Upper lobe of left lung (tissue), 6 donors: Measurements from ENCODE around the gene CEBPB. TPM values are rescaled to one million over a fixed set of nuclear protein-coding genes. Genes with fewer than 3 reads are reported as not detected.
"Not testable (repeated sequence)": the region's sequence is repeated elsewhere in the genome, so short reads cannot be mapped to it uniquely, and the experiment has no call there.

Experiments
- ATAC-seq, 2 donors: fragments of 200-7000 bp; cut with Tn5 transposase; one replicate each; pipeline ENCODE4 v1.9.1; 2022; ENCODE audit warnings: mild to moderate bottlenecking in 2 of 2, moderate library complexity in 2 of 2; ENCODE audit not compliant: low FRiP score in 2 of 2
- DNase-seq, 2 donors: peaks; one replicate each; pipeline ENCODE4 v3.0.0-alpha.2; 2019 to 2020
- H3K27ac ChIP-seq, 4 donors: fragments of 200-600 bp; sonication (generic); one replicate each; pipeline ENCODE4 v1.5.1; 2016 to 2019
- H3K27me3 ChIP-seq, 4 donors: fragments of 200-600 bp; sonication (generic); one replicate each; pipeline ENCODE4 v1.5.1; 2017 to 2019
- H3K36me3 ChIP-seq, 4 donors: fragments of 200-600 bp; sonication (generic); one replicate each; pipeline ENCODE4 v1.5.1; 2016 to 2019
- H3K4me1 ChIP-seq, 4 donors: fragments of 200-600 bp; sonication (generic); one replicate each; pipeline ENCODE4 v1.5.1; 2018 to 2019
- H3K4me3 ChIP-seq, 4 donors: fragments of 200-600 bp; sonication (generic); one replicate each; pipeline ENCODE4 v1.5.1; 2017 to 2019; ENCODE audit warnings: mild to moderate bottlenecking in 2 of 4, moderate library complexity in 1 of 4
- H3K9me3 ChIP-seq, 4 donors: fragments of 200-600 bp; sonication (generic); one replicate each; pipeline ENCODE4 v1.5.1; 2018 to 2019
- CTCF ChIP-seq, 6 experiments: fragments of 450-650 bp in 4 of 6; fragments of 200-600 bp in 2 of 6; sonication (generic) in 2 of 6; IDR thresholded peaks; one replicate each; pipeline ENCODE4 v1.5.1; 2016 to 2019; ENCODE audit warnings: antibody characterized with exemption in 6 of 6
- EP300 ChIP-seq, 4 donors: sonication (generic); formaldehyde crosslinking; IDR thresholded peaks; one replicate each; pipeline ENCODE4 v1.5.1; 2017; ENCODE audit warnings: antibody characterized with exemption in 4 of 4, control low read depth in 2 of 4
- POLR2A ChIP-seq, 4 donors: fragments of 450-650 bp; IDR thresholded peaks; one replicate each; pipeline ENCODE4 v1.5.1; 2016 to 2017; ENCODE audit warnings: antibody characterized with exemption in 4 of 4, mild to moderate bottlenecking in 2 of 4
- POLR2AphosphoS5 ChIP-seq, 2 donors: sonication (generic); formaldehyde crosslinking; IDR thresholded peaks; one replicate each; pipeline ENCODE4 v1.5.1; 2017; ENCODE audit warnings: antibody characterized with exemption in 2 of 2
- WGBS, 2 donors: methylation state at CpG; one replicate each; pipeline ENCODE4 v1.1.5; 2017 to 2018; 5-methylcytosine and 5-hydroxymethylcytosine counted together
- total RNA-seq, 6 donors: library from RNA; depleted of rRNA in 4 of 6; stranded (reverse); fragments of >200 nt in 4 of 6; gene quantifications; one replicate each; pipeline versions ENCODE4 v1.1.0 to v1.2.1, GENCODE V29; 2016 to 2021
- donor health status: DM: no; HTN: no; CAD: no; lungs with moderate emphysema.
- donor health status: DM: no; HTN: yes; CAD: no; lungs with severe emphysema.

Gene CEBPB
- total RNA-seq, 6 donors from 2014 or later, result 161 to 411 (median 292) TPM

- no peak for ATAC-seq
- Histone ChIP-seq H3K9me3 (no peaks in the 10 kb centered on the region), H3K27me3 (no peaks in the 10 kb centered on the region), H3K27ac (no peak overlapping the region), H3K4me3 (no peak overlapping the region), H3K36me3 (no peaks in the 10 kb centered on the region), H3K4me1 (peaks cover 0 to 5% (median 0%) of the 10 kb centered on the region in 4 donors)
- 92 to 98% methylated on average over 3 to 5 of the region's 5 CpGs for WGBS, 2 donors
- no peak for DNase-seq
- TF ChIP-seq POLR2AphosphoS5 (IDR thresholded peaks at IDR 0.05), result no peak
- no peak for TF ChIP-seq EP300 (IDR thresholded peaks at IDR 0.05)
- no peak for TF ChIP-seq POLR2A (IDR thresholded peaks at IDR 0.05)
- no peak for TF ChIP-seq CTCF (IDR thresholded peaks at IDR 0.05)
Observed at GRCh38 chr20:50203951-50204937, 13.6 kb downstream of the CEBPB start.

GRCh38 chr20:50207026-50207425, 16.4 kb downstream of the CEBPB start:
- Histone ChIP-seq H3K4me3 (no peak overlapping the region), H3K9me3 (no peaks in the 10 kb centered on the region), H3K36me3 (no peaks in the 10 kb centered on the region), H3K27me3 (no peaks in the 10 kb centered on the region), H3K27ac (no peak overlapping the region), H3K4me1 (peaks cover 0 to 5% (median 0%) of the 10 kb centered on the region in 4 donors)
- no peak for ATAC-seq
- 75 to 92% methylated on average over 1 of the region's 1 CpG for WGBS, 2 donors
- no peak for DNase-seq
- TF ChIP-seq CTCF (IDR thresholded peaks at IDR 0.05), result no peak
- TF ChIP-seq POLR2AphosphoS5 (IDR thresholded peaks at IDR 0.05), result no peak
- no peak for TF ChIP-seq POLR2A (IDR thresholded peaks at IDR 0.05)
- TF ChIP-seq EP300 (IDR thresholded peaks at IDR 0.05), result no peak

- Histone ChIP-seq H3K4me3 (no peak overlapping the region), H3K4me1 (peaks cover 0 to 5% (median 0%) of the 10 kb centered on the region in 4 donors), H3K36me3 (no peaks in the 10 kb centered on the region), H3K9me3 (no peaks in the 10 kb centered on the region), H3K27ac (no peak overlapping the region), H3K27me3 (no peaks in the 10 kb centered on the region)
- TF ChIP-seq POLR2A (IDR thresholded peaks at IDR 0.05) (no peak), CTCF (IDR thresholded peaks at IDR 0.05) (no peak), POLR2AphosphoS5 (IDR thresholded peaks at IDR 0.05) (no peak), EP300 (IDR thresholded peaks at IDR 0.05) (no peak)
- 91 to 95% methylated on average over 4 to 6 of the region's 7 CpGs for WGBS, 2 donors
- DNase-seq, result no peak
- no peak for ATAC-seq
Observed at GRCh38 chr20:50208085-50208491, 17.5 kb downstream of the CEBPB start.

DNA sequence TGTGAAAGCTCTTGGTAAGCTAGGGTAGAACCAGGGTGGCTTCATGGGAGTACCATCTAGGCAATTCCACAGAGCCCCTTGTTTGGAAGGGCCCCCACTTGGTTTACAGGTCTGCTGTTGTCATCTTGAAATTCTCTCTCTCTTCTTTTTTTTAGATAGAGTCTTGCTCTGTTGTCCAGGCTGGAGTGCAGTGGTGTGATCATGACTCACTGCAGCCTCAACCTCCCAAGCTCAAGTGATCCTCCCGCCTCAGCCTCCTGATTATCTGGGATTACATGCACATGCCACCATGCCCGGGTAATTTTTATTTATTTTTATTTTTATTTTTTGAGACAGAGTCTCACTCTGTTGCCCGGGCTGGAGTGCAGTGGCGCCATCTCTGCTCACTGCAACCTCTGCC, 18.2 kb downstream of the CEBPB start:
- not testable (repeated sequence) for H3K27ac ChIP-seq, H3K27me3 ChIP-seq, H3K4me1 ChIP-seq, H3K4me3 ChIP-seq, H3K36me3 ChIP-seq, ATAC-seq, DNase-seq, H3K9me3 ChIP-seq
- WGBS, 2 donors, result 90 to 91% methylated on average over 4 of the region's 4 CpGs

DNA sequence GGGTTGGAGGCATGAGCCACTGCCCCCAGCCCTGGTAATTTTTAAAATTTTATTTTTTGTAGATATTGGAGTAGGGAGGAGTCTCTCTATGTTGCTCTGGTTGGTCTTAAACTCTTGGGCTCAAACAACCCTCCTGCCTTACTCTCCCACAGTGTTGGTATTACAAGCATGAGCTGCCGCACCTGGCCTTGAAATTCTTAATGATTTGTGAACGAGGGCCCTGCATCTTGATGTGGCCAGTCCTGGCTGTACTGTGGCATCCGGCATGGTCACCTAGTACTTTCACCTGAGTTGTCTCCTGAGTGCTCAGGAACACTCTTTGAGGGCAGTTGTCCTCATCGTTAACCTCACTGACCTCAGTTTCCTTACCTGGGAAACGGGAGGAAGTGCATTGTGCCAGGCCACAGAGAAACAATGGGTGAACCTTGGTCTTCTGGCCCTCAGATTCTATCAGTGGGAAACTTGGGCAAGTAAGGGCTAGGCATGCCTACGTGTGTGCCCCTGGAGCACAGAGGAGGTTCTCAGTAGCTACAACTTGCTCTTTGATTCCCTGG, 19.5 kb downstream of the CEBPB start:
- Histone ChIP-seq H3K27me3 (no peaks in the 10 kb centered on the region), H3K4me1 (peaks cover 0 to 5% (median 0%) of the 10 kb centered on the region in 4 donors), H3K9me3 (no peaks in the 10 kb centered on the region), H3K36me3 (no peaks in the 10 kb centered on the region), H3K27ac (no peak overlapping the region), H3K4me3 (no peak overlapping the region)
- no peak for DNase-seq
- WGBS, 2 donors, result 75 to 85% methylated on average over 6 of the region's 6 CpGs
- TF ChIP-seq CTCF (IDR thresholded peaks at IDR 0.05) (no peak), POLR2A (IDR thresholded peaks at IDR 0.05) (no peak), EP300 (IDR thresholded peaks at IDR 0.05) (no peak), POLR2AphosphoS5 (IDR thresholded peaks at IDR 0.05) (no peak)
- ATAC-seq, result no peak
